PC-3 (cell line): ENCODE data around the gene RCN1. TPM values are rescaled to one million over a fixed set of nuclear protein-coding genes. Genes with fewer than 3 reads are reported as not detected.

ENCODE experiments used
- ATAC-seq: fragments of 200-7000 bp; cut with Tn5 transposase; 2 replicates; pipeline ENCODE4 v1.9.1; 2020; ENCODE audit warnings: mild to moderate bottlenecking, moderate library complexity
- BruUV-seq: library from RNA; stranded (reverse); fragments of 400-500 nt; replicated peaks from 2 replicates; lab custom pipeline; 2021; lab: Mats Ljungman, UMichigan
- CTCF ChIA-PET: fragments of 300-600 bp; sonication (Branson Sonifier 250); formaldehyde crosslinking; loops from one replicate; lab custom pipeline; 2022; ENCODE audit warnings: antibody characterized with exemption; lab: Charles Lee
- POLR2A ChIA-PET: fragments of 300-600 bp; sonication (Branson Sonifier 250); formaldehyde crosslinking; loops from one replicate; lab custom pipeline; 2022; ENCODE audit warnings: antibody characterized with exemption; ENCODE audit not compliant: unreplicated experiment; lab: Charles Lee
- DNase-seq: peaks from one replicate; pipeline ENCODE4 v3.0.0-alpha.2; 2015
- H2AFZ ChIP-seq: fragments of 300-600 bp; sonication (generic); 2 replicates; pipeline ENCODE4 v1.6.0; 2016; ENCODE audit warnings: antibody characterized with exemption, low read length
- H3F3A ChIP-seq: fragments of 300-600 bp; sonication (generic); one replicate; pipeline ENCODE4 v1.6.0; 2017; ENCODE audit warnings: antibody characterized with exemption, low read length, control low read depth, mild to moderate bottlenecking; ENCODE audit not compliant: unreplicated experiment
- H3K27ac ChIP-seq: fragments of 300-600 bp; sonication (generic); 2 replicates; pipeline ENCODE4 v1.5.1; 2016; ENCODE audit warnings: mild to moderate bottlenecking, low read length
- H3K27me3 ChIP-seq: fragments of 300-600 bp; sonication (generic); 2 replicates; pipeline ENCODE4 v1.6.1; 2016; ENCODE audit warnings: low read length, mixed read lengths
- H3K36me3 ChIP-seq: fragments of 300-600 bp; sonication (generic); 2 replicates; pipeline ENCODE4 v1.6.1; 2016; ENCODE audit warnings: low read depth, mixed run types, low read length, mixed read lengths
- H3K4me1 ChIP-seq: fragments of 300-600 bp; sonication (generic); 2 replicates; pipeline ENCODE4 v1.5.1; 2016; ENCODE audit warnings: low read length; ENCODE audit not compliant: insufficient read depth
- H3K4me2 ChIP-seq: fragments of 300-600 bp; sonication (generic); 2 replicates; pipeline ENCODE4 v1.6.0; 2016; ENCODE audit warnings: low read length
- H3K4me3 ChIP-seq: fragments of 300-600 bp; sonication (generic); 2 replicates; pipeline ENCODE4 v1.5.1; 2016; ENCODE audit warnings: mild to moderate bottlenecking, low read length, mixed read lengths
- H3K79me2 ChIP-seq: fragments of 300-600 bp; sonication (generic); 2 replicates; pipeline ENCODE4 v1.6.1; 2017; ENCODE audit warnings: low read length, mixed read lengths
- H3K9ac ChIP-seq: fragments of 300-600 bp; sonication (generic); 2 replicates; pipeline ENCODE4 v1.6.0; 2016; ENCODE audit warnings: mild to moderate bottlenecking, low read length
- H3K9me2 ChIP-seq: fragments of 300-600 bp; sonication (generic); replicated peaks from 2 replicates; pipeline ENCODE4 v1.6.1; 2016; ENCODE audit warnings: mixed run types, low read length, mixed read lengths
- H3K9me3 ChIP-seq: fragments of 300-600 bp; sonication (generic); 2 replicates; pipeline ENCODE4 v1.6.1; 2016; ENCODE audit warnings: low read length, mixed read lengths
- H4K20me1 ChIP-seq: fragments of 300-600 bp; sonication (generic); 2 replicates; pipeline ENCODE4 v1.6.1; 2016; ENCODE audit warnings: low read length, mixed read lengths
- EZH2 ChIP-seq: fragments of 300-600 bp; sonication (generic); IDR thresholded peaks from one replicate; pipeline ENCODE4 v1.6.1; 2017; ENCODE audit warnings: antibody characterized with exemption, mild to moderate bottlenecking, low read length; ENCODE audit not compliant: unreplicated experiment
- EZH2phosphoT487 ChIP-seq: fragments of 300-600 bp; sonication (generic); IDR thresholded peaks from 2 replicates; pipeline ENCODE4 v1.6.1; 2018; ENCODE audit warnings: mild to moderate bottlenecking, antibody characterized with exemption, low read length, borderline replicate concordance
- intact Hi-C: fragments of 100-400 bp; cut with micrococcal nuclease; formaldehyde crosslinking; loops from 2 replicates; pipeline ENCODE4 v1.9.0; 2023
- total RNA-seq: library from RNA; depleted of rRNA; stranded (reverse); fragments of >200 nt; gene quantifications from 2 replicates; pipeline ENCODE4 v1.2.3, GENCODE V29; 2014
- TF ChIP-seq, protein P1 (sequence below): fragments of 300-600 bp; sonication (generic); conservative IDR thresholded peaks from 2 replicates; pipeline ENCODE4 v1.5.1; 2017; ENCODE audit warnings: antibody characterized with exemption, low read depth, mild to moderate bottlenecking, low read length

RCN1 gene
- total RNA-seq, 1 experiment from 2014 or later: 110 TPM

- TF ChIP-seq EZH2 (no peak), EZH2phosphoT487 (no peak)
- TF ChIP-seq, protein P1, sequence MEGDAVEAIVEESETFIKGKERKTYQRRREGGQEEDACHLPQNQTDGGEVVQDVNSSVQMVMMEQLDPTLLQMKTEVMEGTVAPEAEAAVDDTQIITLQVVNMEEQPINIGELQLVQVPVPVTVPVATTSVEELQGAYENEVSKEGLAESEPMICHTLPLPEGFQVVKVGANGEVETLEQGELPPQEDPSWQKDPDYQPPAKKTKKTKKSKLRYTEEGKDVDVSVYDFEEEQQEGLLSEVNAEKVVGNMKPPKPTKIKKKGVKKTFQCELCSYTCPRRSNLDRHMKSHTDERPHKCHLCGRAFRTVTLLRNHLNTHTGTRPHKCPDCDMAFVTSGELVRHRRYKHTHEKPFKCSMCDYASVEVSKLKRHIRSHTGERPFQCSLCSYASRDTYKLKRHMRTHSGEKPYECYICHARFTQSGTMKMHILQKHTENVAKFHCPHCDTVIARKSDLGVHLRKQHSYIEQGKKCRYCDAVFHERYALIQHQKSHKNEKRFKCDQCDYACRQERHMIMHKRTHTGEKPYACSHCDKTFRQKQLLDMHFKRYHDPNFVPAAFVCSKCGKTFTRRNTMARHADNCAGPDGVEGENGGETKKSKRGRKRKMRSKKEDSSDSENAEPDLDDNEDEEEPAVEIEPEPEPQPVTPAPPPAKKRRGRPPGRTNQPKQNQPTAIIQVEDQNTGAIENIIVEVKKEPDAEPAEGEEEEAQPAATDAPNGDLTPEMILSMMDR: no peak
- Histone ChIP-seq H3K9me3 (no peaks in the 10 kb centered on the region), H4K20me1 (no peaks in the 10 kb centered on the region), H3K9ac (no peak overlapping the region), H3K4me3 (no peak overlapping the region), H3K79me2 (no peaks in the 10 kb centered on the region), H3K27me3 (peaks cover 34% of the 10 kb centered on the region), H3F3A (no peaks in the 10 kb centered on the region), H3K36me3 (no peaks in the 10 kb centered on the region), H2AFZ (no peak overlapping the region), H3K9me2 (no peaks in the 10 kb centered on the region), H3K4me1 (peaks cover 16% of the 10 kb centered on the region), H3K4me2 (no peak overlapping the region), H3K27ac (no peak overlapping the region)
- no peak for DNase-seq
- POLR2A ChIA-PET: no interaction called here
- intact Hi-C loops: no loop called here
- no peak for ATAC-seq
- CTCF ChIA-PET: no interaction called here
- BruUV-seq: no TSS peak
Observed at GRCh38 chr11:32068134-32068870, 22.6 kb upstream of the RCN1 start.

DNA sequence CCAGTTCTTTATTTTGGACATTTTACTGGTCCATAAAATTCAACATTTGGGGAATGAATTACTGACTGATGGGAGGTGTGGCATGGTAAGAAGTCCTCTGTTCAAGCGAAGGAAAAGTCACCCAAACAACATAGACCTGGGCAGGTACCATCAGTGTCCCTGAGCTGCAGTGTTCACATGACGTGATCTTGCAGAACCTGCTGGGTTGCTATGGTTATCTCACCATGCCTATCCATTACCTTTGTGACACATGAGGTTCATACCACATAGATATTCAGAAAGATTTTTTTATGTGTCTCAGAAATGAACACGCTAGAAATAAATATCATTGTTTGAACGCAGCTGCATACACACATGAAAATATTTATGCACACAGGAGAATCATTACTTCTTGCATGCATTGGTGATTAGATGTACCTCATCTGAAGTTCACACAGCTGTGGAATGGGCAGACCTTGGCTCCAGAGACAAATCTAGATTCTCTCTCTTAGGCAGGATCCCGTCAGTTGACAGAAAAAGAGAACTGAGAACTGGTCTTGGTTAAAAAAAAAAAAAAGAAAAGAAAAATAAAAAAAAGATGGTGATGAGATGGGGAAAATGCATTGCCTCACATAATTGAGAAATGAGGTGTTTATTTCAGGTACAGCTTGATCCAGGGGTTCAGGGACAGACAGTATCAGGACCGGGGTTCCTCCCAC, 21.4 kb upstream of the RCN1 start:
- Histone ChIP-seq H3K4me2 (0 out of 2 replicates have a peak overlapping the region, but pooled peaks have one; percentile 15), H3K4me1 (peaks cover 16% of the 10 kb centered on the region), H3K27ac (no peak overlapping the region), H3K4me3 (no peak overlapping the region), H3F3A (no peaks in the 10 kb centered on the region), H3K27me3 (peaks cover 34% of the 10 kb centered on the region), H3K9me2 (no peaks in the 10 kb centered on the region), H3K9me3 (no peaks in the 10 kb centered on the region), H4K20me1 (no peaks in the 10 kb centered on the region), H3K79me2 (no peaks in the 10 kb centered on the region), H3K36me3 (no peaks in the 10 kb centered on the region), H2AFZ (no peak overlapping the region), H3K9ac (no peak overlapping the region)
- POLR2A ChIA-PET: interaction anchor here (0.6 kb wide), 1 partner anchor 59 kb away, joined by 9 read pairs; no protein-coding TSS in a partner anchor
- intact Hi-C loops: no loop called here
- DNase-seq (peak; percentile 41), ATAC-seq (no peak)
- TF ChIP-seq, protein P1: no peak
- TF ChIP-seq EZH2phosphoT487 (no peak), EZH2 (no peak)
- no TSS peak for BruUV-seq
- CTCF ChIA-PET: no interaction called here

DNA sequence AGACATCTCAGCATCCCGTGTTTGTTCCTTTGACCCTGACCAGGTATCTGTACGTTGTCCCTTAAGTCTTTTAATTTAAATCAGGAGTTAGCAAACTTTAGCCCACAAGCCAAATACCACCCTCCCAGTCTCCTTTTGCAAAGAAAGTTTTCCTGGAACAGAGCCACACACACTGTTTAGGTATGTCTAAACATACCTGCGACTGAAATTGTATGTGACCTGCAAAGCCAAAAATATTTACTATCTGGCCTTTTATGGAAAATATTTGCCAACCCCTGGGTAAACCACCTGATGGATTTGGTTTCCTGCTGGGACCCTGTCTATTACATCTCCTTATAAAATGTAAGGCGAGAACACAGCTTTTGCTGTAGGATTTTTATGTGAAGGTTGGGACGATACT, 20.2 kb upstream of the RCN1 start:
- peak overlapping the region; percentile 1; the same call in 1 of the 2 replicates for H3K4me2 ChIP-seq
- no peak overlapping the region for H3K9ac ChIP-seq
- peak; percentile 50 for DNase-seq
- intact Hi-C loops: no loop called here
- BruUV-seq: no TSS peak
- no peaks in the 10 kb centered on the region for H3K36me3 ChIP-seq
- peaks cover 16% of the 10 kb centered on the region for H3K4me1 ChIP-seq
- no peaks in the 10 kb centered on the region for H3K79me2 ChIP-seq
- H4K20me1 ChIP-seq: no peaks in the 10 kb centered on the region
- POLR2A ChIA-PET: no interaction called here
- H3K9me2 ChIP-seq: no peaks in the 10 kb centered on the region
- TF ChIP-seq EZH2 (no peak), EZH2phosphoT487 (no peak)
- TF ChIP-seq, protein P1: no peak
- CTCF ChIA-PET: no interaction called here
- no peak overlapping the region for H3K27ac ChIP-seq
- no peak for ATAC-seq
- H3F3A ChIP-seq: no peaks in the 10 kb centered on the region
- H3K27me3 ChIP-seq: peaks cover 30% of the 10 kb centered on the region
- H3K9me3 ChIP-seq: no peaks in the 10 kb centered on the region
- H2AFZ ChIP-seq: no peak overlapping the region
- no peak overlapping the region for H3K4me3 ChIP-seq
